HG02759 (cell line): Measurements from ENCODE around the gene C21orf58.
"Not testable (repeated sequence)": the region's sequence is repeated elsewhere in the genome, so short reads cannot be mapped to it uniquely, and the experiment has no call there.

ENCODE experiments used
- ATAC-seq: cut with Tn5 transposase; IDR thresholded peaks from one replicate; pipeline ENCODE4 v1.9.1; 2021; ENCODE audit warnings: mild to moderate bottlenecking, moderate library complexity; ENCODE audit not compliant: unreplicated experiment

Gene C21orf58

DNA sequence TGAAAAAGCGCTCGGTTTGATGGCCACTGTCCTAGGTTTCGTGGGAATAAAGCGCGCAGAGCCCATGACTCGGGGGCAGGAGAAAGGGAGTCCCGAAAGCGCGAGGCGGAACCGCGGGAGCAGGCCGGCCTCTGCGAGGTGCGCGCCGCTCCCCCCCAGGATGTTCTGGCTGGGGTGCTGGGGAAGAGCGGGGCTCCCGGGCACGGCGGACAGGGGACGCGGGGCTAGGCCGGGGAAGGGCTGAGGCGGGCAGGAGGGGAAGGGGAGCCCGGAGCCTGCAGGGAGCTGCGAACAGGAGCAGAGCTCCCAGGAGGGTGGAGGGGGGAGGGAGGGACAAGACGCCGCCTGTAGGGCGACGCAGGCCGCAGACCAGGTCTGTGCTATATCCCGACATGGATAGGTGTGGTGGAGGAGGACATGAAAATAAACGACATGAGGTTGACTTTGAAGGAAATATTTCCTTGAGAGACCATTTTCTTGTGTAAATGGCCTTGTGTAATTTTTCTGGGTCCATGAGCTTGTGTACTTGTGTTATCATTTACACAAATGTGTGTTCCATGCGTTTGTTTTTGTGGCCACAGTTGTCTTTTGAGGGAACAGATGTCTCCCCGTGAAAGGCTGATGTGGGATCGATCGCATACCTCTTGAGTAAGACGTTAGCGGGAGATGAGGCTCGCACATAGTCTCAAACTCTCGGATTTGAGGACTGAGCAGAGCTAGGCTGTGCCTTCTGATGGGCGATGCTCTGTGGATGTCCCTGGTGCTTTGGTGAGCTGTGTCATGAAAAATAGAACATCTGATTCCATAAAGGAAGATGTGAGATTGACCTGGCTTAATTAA, 1.6 kb upstream of the C21orf58 start:
- ATAC-seq, result no peak

DNA sequence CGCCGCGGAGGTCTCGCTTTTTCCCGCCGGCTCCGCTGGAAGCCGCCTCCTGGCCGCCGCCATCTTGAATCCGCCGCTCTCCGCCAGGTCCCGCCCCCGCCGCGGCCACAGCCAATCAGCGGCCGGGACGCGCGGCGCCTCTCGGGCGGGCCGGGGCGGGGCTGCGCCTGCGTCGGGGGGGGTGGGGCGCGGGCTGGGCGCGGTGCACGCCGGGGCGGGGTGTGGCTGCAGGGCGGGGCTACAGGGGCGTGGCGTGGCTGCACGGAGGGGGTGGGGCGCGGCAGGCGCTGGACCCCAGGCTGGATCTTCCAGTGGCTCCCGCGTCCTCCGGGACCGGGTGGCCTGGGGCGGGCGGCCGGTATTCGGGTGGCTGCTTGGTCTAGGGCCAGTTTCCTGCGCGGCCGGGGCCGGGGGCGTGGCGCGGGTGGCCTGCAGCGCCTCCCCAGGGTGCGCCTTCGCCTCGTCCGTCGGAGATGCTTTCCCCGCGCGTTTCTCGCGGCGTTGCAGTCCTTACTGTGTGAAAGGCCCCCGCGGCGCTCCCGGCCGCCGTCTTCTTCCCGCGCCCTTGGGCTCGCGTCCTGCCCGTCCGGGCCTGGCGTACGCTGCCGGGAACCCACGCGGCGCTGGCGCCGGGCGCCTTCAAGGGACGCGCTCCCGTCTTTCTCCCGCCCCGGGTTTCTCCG, 861 bp upstream of the C21orf58 start:
- ATAC-seq, result peak; percentile 65

DNA sequence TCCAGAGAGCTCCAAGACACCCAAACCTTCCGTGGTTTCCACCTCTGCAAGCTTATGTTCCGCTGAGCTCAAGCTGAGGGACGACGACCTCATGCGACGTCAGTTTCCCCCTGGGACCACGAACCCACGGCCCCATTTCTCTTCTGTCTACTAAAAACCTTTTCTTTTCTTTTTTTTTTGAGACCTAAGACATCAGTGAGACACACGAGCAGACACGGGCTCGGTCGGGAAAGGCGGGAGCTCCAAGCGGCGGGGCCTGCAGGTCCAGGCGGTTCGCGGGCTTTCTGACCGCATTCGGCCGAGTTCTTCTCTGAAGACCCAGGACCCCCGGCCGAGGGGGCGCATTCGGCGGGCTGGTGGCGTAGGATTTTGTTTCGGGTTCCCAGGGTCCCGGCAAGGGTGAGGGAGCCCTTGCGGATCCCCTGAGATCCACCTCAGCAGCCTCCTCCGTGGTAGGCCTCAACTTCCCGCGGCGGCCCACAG, 402 bp downstream of the C21orf58 start:
- no peak for ATAC-seq

DNA sequence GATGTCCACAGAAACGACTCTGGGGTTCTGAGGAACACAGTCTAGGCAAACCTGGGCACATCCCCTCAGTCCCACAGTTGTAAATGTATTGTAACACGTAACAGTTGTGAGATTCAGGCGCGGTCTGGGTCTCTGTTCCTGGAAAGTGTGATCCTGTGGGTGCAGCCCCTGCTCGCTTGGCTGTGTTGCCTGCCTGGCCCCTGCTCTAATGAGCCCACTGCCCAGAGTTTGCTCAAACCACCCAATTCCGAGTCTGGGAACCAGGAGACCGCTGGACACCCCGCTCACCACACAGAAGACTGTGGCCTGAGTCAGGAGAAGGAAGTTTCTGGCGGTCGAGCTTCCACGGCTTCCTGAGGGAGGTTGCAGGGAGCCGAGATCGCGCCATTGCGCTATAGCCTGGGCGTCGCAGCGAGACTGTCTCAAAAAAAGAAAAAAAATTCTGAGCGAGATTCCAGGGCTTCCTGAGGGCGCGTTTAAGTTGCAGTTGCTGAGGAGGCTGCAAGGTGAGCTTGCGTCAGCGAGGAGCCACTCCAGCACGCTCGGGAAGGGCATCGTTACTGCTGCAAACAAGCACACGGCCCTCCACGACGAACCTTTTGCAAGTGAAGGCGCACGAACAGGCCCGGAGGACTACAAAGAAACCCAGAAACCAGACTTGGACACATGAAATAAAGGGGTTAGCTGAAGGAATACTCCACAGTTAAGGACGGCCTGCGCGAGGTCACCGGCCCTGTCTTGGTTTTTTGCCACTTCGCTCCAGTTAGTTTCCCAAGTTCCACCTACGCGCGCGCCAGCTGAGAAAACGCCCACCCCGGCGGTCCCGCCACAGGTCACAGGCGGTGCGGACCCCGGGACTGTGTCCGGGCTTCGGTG, 1.1 kb downstream of the C21orf58 start:
- no peak for ATAC-seq

DNA sequence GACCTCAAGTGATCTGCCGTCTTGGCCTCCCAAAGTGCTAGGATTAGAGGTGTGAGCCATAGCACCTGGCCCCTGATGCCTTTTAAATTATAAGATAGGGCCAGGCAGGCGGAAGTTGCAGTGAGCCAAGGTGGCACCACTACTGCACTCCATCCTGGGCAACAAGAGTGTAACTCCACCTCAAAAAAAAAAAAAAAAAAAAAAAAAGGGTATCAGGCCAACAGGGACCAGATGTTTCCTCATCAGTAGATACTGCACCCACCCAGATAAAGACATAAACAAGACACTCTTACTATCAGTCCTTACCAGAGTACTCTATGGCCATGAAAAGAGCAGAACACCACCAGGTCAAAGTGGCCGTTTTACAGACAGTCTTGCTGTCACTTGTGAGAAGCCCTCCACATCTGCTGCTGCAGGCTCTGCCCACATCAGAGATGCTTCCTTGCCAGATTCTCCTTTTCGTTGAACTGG, 3.3 kb downstream of the C21orf58 start:
- ATAC-seq, result no peak

DNA sequence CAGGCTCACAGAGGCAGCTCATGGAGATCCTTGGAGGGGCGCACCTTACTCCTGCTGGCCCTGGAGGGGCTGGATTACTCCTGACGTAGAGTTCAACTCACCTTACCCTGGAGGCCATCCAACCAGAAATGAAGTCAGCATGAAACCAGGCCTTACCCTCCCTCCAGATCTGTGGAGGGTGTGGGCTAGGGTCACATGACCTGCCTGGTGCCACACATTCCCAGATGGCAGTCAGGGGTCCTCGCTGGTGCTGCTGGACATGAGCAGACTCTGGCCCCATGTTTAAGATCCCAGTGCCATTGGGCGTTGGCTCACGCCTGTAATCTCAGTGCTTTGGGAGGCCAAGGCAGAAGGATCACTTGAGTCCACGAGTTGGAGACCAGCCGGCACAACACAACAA, 4.5 kb downstream of the C21orf58 start:
- no peak for ATAC-seq

DNA sequence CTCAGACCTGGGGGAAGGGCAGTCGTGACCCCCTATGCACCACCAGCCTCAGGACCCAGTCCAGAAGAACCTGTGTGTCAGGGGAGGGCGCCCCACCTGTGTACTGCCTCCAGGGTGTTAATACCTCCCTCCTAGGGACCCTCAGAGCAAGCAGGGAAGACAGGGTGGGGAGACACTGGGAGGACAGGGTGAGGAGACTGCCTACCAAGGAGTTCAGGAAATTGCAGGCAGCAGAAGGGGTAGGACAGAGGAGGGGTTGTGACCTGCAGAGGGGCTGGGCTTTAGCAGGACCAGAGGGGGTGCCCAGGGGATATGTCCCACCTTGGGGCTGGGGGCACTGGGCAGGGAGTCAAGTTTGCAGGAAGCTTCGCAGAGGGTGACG, 5.2 kb downstream of the C21orf58 start:
- ATAC-seq, result no peak

DNA sequence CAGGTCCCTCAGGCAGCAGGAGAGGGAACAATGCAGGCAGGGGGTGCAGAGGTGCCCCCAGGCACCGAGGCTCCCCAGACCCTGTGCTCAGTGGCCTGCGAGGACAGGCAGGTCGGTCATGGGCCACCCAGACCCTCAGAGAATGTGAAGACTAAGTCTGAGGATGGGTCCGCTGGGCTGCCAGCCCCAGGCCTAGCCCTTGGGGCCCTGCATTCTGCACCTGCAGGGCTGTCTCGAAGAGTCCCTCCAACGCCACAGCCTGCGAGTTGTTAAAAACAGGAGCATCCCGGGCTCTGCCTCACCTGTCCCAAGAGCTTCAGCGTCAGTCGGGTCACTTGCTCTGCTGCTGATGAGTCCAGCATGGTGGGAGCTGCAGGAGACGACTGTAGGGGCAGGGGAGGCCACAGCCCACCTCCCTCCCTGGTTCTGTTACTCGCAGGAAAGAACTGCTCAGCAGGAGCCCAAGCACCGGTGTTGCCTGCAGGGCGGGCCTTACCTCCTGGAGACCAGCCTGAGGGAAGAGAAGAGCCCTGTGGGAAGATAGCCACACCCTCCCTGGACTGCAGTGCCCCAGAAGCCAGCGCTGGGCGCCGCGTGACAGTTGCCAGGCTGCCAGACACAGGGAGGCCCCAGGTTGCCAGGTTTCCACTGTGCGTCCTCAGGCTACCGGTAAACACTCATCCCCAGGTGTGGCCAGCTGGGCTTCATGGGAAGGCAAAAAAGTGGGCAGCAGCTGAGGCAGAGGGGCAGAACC, 5.8 kb downstream of the C21orf58 start:
- ATAC-seq, result no peak

DNA sequence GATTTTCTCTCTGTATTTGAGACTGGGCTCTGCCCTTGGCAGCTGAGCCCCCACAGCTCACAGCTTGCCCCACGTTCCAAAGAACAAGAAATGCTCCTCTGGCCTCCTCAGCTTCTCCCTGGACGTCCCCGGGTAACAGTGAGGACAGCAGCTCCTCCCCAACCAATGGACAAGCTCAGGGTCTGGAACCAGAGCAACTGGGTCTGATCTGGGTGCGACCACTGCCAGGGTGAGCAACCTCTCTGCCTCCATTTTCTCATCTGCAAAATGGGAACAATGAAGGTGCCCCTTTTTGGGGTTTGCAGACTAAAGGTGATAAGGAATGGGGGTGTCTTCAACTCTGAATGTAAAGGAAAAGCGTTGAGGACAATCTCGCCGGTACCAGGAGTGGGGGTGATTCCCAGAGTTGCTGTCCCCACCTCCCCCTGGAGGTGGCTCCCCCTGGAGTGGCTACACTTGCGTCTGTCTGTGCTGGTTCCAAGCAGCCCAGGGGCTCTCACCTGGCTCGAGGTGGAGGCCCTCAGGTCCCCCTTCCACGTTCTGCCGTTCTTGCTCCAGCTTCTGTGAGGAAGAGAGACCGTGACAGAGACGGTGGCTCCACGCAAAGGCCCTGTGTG, 6.9 kb downstream of the C21orf58 start:
- no peak for ATAC-seq

DNA sequence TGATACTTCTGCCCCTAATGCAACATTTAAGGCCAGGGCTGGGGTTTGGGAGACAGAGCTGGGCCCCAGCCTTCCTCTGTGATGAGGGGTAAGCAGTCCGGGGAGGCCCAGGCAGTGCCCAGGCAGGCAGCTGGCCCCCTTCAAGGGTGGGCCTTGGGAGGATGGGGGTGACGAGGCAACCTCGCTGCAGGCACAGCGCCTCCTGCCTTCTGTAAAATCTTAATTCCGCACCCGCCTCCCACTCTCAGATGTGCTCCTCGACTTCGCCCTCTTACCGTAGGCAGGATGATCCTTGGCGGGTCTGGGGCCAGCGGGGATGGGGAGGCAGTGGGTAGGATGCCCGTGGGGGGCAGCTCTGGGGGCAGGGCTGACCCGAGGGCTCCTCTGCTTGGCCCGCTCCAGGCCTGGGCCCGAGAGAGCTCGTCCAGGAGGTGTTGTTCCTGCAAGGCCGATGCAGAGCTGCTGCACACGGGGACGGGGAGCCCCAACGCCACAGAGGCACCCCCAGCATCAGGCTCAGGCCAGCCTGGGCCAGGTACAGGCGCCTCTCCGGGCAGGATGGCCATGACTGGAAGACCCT, 9.1 kb downstream of the C21orf58 start:
- ATAC-seq, result no peak

DNA sequence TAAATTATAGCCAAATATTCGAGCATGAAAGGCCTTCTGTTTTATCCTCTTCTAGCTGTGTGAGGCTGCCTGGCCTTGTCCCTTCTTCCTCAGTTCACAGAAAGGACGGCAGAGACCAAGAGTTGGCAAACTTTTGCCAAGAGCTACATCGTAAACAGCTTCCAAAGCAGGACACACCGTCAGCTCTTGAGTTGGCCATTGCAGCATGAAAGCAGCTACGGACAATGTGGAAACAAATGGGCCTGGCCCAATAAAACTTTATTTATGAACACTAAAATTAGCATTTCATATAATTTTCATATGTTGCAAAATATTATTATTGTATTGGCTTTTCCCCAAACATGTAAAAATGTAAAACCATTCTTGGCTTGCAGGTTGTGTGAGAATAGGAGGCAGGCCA, 10.7 kb downstream of the C21orf58 start:
- ATAC-seq, result no peak

DNA sequence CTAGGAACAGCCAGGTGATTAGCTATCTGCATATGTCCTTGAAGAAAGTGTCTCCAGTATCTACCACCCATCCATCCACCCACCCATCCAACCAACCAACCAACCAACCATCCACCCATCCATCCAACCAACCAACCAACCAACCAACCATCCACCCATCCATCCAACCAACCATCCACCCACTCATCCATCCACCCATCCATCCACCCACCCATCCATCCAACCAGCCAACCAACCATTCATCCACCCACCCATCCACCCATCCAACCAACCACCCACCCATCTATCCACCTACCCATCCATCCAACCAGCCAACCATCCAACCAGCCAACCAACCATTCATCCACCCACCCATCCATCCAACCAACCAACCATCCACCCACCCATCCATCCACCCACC, 12.1 kb downstream of the C21orf58 start:
- ATAC-seq, result no peak

DNA sequence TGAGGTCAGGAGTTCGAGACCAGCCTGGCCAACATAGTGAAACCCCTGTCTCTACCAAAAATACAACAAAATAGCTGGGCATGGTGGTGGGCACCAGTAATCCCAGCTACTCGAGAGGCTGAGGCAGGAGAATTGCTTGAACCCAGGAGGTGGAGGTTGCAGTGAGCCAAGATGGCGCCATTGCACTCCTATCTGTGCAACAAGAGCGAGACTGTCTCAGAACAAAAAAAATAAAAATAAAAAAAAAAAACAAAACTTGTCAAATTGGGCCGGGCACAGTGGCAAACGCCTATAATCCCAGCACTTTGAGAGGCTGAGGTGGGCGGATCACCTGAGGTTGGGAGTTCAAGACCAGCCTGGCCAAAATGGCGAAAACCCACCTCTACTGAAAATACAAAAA, 13.4 kb downstream of the C21orf58 start:
- not testable (repeated sequence) for ATAC-seq

DNA sequence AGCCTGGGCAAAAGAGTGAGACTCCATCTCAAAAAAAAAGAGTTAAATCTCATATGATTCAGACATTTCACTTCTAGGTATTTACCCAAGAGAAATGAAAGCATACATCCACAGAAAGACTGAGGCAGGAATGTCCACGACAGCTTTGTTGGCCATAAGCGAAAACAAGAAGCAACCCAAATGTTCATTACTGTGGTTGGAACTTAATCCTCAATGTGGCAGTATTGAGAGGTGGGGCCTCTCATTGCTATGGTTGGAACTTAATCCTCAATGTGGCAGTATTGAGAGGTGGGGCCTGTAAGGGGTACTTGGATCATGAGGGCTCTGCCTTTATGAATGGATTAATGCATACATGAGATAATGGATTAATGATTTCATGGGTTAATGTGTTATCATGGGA, 15.2 kb downstream of the C21orf58 start:
- ATAC-seq, result no peak

DNA sequence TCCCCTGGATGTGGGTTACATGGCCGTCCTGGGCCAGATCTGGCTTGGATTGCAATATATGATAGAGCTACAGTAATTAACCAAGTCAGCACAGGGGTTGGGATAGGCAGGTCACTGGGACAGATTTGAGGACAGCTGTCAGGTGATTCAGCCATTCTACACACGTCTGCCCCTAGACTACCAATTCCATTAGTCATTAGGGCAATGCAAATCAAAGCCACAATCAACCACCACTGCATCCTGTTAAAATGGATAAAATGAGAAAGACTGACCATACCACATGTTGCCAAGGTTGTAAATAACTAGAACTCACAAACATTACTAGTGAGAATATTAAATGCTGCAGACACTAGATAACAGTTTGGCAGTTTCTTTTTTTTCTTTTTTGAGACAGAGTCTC, 16.0 kb downstream of the C21orf58 start:
- no peak for ATAC-seq

DNA sequence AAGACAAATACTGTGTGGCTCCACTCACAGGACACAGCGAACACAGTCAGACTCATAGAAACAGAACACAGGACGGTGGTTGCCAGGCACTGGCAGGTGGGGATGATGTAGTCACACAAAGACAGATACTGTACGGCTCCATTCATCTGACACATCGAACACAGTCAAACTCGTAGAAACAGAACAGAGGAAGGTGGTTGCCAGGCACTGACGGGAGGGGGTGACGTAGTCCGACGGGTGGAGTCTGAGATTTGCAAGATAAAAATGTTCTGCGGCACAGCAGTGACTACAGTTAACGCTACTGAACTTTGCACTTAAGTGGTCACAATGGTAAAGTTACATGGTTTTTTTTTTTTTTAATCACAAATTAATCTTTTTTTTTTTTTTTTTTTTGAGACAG, 18.7 kb downstream of the C21orf58 start:
- ATAC-seq, result no peak

DNA sequence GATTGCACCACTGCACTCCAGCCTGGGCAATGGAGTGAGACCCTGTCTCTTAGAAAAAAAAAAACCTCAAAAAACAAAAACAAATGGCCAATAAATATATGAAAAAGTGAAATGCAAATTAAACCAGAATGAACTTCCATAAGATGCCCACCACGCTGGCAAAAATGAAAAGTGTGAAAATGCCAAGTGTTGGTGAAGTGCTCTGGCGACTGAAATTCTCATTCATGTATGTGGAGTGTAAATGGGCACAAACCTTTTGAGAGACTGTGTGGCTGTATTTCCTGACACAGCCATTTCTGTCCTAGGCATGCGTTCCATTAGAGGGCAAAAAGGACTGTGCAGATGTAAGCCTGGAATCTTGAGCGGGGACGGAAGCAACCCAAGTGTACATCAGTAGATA, 19.2 kb downstream of the C21orf58 start:
- no peak for ATAC-seq

DNA sequence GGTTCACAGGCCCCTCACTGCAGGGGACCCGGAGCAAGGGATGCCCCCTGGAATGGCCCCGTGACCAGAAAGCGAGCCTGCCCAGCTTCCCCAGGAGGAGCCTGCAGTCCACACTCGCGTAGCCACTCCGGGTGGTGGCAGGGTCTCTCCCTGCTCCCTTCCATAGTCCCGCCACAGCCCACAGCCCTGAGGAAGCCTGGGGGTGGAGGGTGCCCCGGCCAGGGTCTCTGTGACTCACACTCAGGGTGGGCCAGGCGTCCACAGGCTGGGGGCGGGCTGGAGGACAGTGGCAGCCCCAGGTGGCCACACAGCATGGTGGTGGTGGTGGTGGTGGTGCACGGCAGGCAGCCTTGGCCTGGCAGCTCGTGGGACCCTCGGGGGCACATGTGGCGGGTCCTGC, 21.9 kb downstream of the C21orf58 start:
- ATAC-seq, result no peak

DNA sequence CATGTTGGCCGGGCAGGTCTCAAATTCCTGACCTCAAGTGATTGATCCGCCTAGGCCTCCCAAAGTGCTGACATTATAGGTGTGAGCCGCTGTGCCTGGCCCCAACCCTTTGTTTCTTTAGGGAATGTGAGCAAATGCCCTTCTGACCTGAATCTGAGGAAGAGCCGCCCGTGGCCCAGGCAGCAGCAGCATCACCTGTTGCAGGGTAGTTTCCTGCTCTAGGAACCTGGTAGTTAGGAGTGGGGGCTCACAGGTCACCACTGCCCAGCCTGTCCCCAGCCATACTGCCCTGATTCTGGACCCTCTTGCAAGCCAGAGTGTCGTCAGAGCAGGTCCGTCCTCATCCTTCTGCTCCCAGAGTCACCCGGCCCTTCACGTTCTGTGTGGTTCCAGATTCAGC, 24.5 kb downstream of the C21orf58 start:
- no peak for ATAC-seq
